HepG2 (cell line): ENCODE data around the gene ZBTB7B.

ENCODE experiments used
- MXI1 ChIP-seq: IDR thresholded peaks from 3 replicates; pipeline ENCODE4 v1.6.1; 2012; ENCODE audit warnings: low read depth, low read length, inconsistent platforms, borderline replicate concordance
- TF ChIP-seq, protein P1 (sequence below): sonication (generic); formaldehyde crosslinking; IDR thresholded peaks from 2 replicates; pipeline ENCODE4 v1.8.0; 2022; ENCODE audit warnings: low read depth, missing genetic modification reagents

DNA sequence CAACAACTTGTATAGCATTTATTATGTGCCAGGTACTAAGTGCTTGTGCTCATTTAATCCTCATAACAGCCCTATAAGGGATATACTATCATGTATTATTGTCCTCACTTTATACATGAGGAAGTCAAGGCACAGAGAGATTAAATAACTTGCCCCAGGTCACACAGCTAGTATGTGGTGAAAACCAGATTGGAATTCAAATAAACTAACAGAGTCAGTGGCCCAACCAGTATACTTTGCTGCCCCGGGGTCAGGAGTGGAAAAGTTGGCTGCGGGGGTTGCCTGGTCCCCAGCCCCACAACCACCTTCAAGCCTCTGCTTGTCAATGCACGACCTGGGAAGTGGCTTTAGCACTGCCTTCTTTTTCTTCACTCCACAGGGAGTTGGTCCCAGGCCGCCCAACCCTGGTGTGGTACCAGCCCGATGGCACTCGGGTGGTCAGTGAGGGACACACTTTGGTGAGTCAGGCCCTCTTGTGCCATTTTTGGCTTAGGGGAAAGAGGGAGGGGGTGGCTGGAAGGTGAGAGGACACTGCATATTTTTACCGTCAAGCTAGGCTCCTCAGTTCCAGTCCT, 51.0 kb downstream of the ZBTB7B start:
- TF ChIP-seq, protein P1, sequence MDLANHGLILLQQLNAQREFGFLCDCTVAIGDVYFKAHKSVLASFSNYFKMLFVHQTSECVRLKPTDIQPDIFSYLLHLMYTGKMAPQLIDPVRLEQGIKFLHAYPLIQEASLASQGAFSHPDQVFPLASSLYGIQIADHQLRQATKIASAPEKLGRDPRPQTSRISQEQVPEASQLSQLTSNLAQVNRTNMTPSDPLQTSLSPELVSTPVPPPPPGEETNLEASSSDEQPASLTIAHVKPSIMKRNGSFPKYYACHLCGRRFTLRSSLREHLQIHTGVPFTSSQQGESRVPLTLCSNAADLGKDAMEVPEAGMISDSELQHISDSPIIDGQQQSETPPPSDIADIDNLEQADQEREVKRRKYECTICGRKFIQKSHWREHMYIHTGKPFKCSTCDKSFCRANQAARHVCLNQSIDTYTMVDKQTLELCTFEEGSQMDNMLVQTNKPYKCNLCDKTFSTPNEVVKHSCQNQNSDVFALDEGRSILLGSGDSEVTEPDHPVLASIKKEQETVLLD (CRISPR knock-in tag), result no peak
- no peak for TF ChIP-seq MXI1
